K562 (cell line): ENCODE data around the gene COX7A1. TPM values are rescaled to one million over a fixed set of nuclear protein-coding genes. Genes with fewer than 3 reads are reported as not detected.
A peak's percentile ranks its signal among the peaks of the same experiment; 100 is the strongest.

Experiments used
- ATF6 ChIP-seq: sonication (generic); formaldehyde crosslinking; IDR thresholded peaks from 2 replicates; pipeline ENCODE4 v1.4.0; 2020; ENCODE audit warnings: mild to moderate bottlenecking, missing genetic modification reagents
- CBX1 ChIP-seq: sonication (generic); IDR thresholded peaks from 2 replicates; pipeline ENCODE4 v1.6.1; 2016; ENCODE audit warnings: antibody characterized with exemption, low read depth, mild to moderate bottlenecking
- ETV1 ChIP-seq: fragments of 450-650 bp; conservative IDR thresholded peaks from 2 replicates; pipeline ENCODE4 v1.6.1; 2016; ENCODE audit warnings: missing genetic modification characterization, control low read depth, low read depth, missing compliant biosample characterization
- ETV5 ChIP-seq: sonication (generic); formaldehyde crosslinking; IDR thresholded peaks from 2 replicates; pipeline ENCODE4 v1.4.0; 2020; ENCODE audit warnings: low read depth, mild to moderate bottlenecking, missing genetic modification reagents
- FOXJ3 ChIP-seq: sonication (generic); formaldehyde crosslinking; IDR thresholded peaks from 2 replicates; pipeline ENCODE4 v1.4.0; 2020; ENCODE audit warnings: mild to moderate bottlenecking, missing genetic modification reagents
- GTF3C2 ChIP-seq: IDR thresholded peaks from 3 replicates; pipeline ENCODE4 v1.6.1; 2011; ENCODE audit warnings: borderline replicate concordance, mild to moderate bottlenecking, moderate library complexity; ENCODE audit not compliant: insufficient read length; ENCODE audit errors: extremely low read depth
- HOMEZ ChIP-seq: fragments of 250-450 bp; sonication (Bioruptor Pico); IDR thresholded peaks from 2 replicates; pipeline ENCODE4 v1.4.0; 2020; ENCODE audit warnings: mild to moderate bottlenecking, moderate library complexity
- MAX ChIP-seq: sonication (generic); formaldehyde crosslinking; IDR thresholded peaks from 2 replicates; pipeline ENCODE4 v1.9.0; 2022; ENCODE audit warnings: mild to moderate bottlenecking, missing genetic modification reagents
- MEF2A ChIP-seq: IDR thresholded peaks from 2 replicates; pipeline ENCODE4 v1.6.1; 2011; ENCODE audit warnings: low read depth, mild to moderate bottlenecking, low read length, moderate library complexity; ENCODE audit not compliant: control insufficient read depth
- NBN ChIP-seq: fragments of 450-650 bp; IDR thresholded peaks from 2 replicates; pipeline ENCODE4 v1.6.1; 2016; ENCODE audit warnings: low read depth, mild to moderate bottlenecking
- NONO ChIP-seq, 2 experiments: fragments of 200-400 bp in 1 of 2; fragments of 450-650 bp in 1 of 2; formaldehyde crosslinking in 1 of 2; IDR thresholded peaks; 2 replicates each; pipeline ENCODE4 v1.6.1; 2017; ENCODE audit warnings: low read depth in 2 of 2, mild to moderate bottlenecking in 2 of 2, moderate library complexity in 2 of 2, low read length in 1 of 2
- NR1H2 ChIP-seq: sonication (generic); formaldehyde crosslinking; IDR thresholded peaks from 2 replicates; pipeline ENCODE4 v1.4.0; 2020; ENCODE audit warnings: mild to moderate bottlenecking, missing genetic modification reagents
- POLR2H ChIP-seq: IDR thresholded peaks from 2 replicates; pipeline ENCODE4 v1.6.1; 2016; ENCODE audit warnings: missing genetic modification characterization, low read depth, mild to moderate bottlenecking, control low read depth, missing compliant biosample characterization, moderate library complexity
- RBM22 ChIP-seq: fragments of 200-400 bp; formaldehyde crosslinking; IDR thresholded peaks from 2 replicates; pipeline ENCODE4 v1.6.1; 2018; ENCODE audit warnings: low read length, low read depth; ENCODE audit not compliant: poor library complexity, severe bottlenecking
- SAFB ChIP-seq: fragments of 200-400 bp; formaldehyde crosslinking; IDR thresholded peaks from 2 replicates; pipeline ENCODE4 v1.6.1; 2017; ENCODE audit warnings: low read depth, low read length, borderline replicate concordance
- SETDB1 ChIP-seq: IDR thresholded peaks from one replicate; pipeline ENCODE4 v1.6.1; 2012; ENCODE audit warnings: low read length, control low read depth, inconsistent platforms
- STAT5A ChIP-seq: IDR thresholded peaks from 2 replicates; pipeline ENCODE4 v1.6.1; 2012; ENCODE audit warnings: low read length, inconsistent platforms, borderline replicate concordance
- TRIM24 ChIP-seq, 2 experiments: fragments of 450-650 bp; IDR thresholded peaks; 2 replicates each; pipeline ENCODE4 v1.6.1; 2016
- TSC22D4 ChIP-seq: fragments of 450-650 bp; IDR thresholded peaks from 2 replicates; pipeline ENCODE4 v1.6.1; 2016; ENCODE audit warnings: missing genetic modification characterization, missing biosample characterization, control low read depth
- U2AF1 ChIP-seq: fragments of 200-400 bp; formaldehyde crosslinking; optimal IDR thresholded peaks from 2 replicates; pipeline ENCODE3; 2017; ENCODE audit warnings: mild to moderate bottlenecking, low read depth, low read length, moderate library complexity
- ZNF764 ChIP-seq: fragments of 250-450 bp; sonication (Bioruptor Pico); IDR thresholded peaks from 2 replicates; pipeline ENCODE4 v1.4.0; 2020; ENCODE audit warnings: low read depth, mild to moderate bottlenecking, moderate library complexity
- polyA plus RNA-seq, 8 experiments: library from polyadenylated mRNA; depleted of rRNA in 4 of 8; stranded (reverse) in 5 of 8; unstranded in 3 of 8; fragments of >200 nt; fragmentation: Nextera tagmentation in 2 of 8; fragmentation: Illumina TruSeq in 1 of 8; extraction: Ambion mirVana in 2 of 8; extraction: Trizol in 1 of 8; gene quantifications; 2 replicates each; pipeline versions ENCODE4 v1.2.1 to v1.2.3, GENCODE V29; 2011 to 2014; ENCODE audit warnings: inconsistent platforms in 1 of 8, missing spikeins in 1 of 8
- total RNA-seq, 7 experiments: library from RNA; depleted of rRNA in 6 of 7; stranded (reverse); fragments of >200 nt in 6 of 7; fragmentation: Illumina TruSeq in 2 of 7; extraction: Trizol in 2 of 7; gene quantifications; 2 replicates each; pipeline versions ENCODE4 v1.2.1 to v1.2.3, GENCODE V29; 2011 to 2021; ENCODE audit warnings: low replicate concordance in 1 of 7

Gene COX7A1
- total and polyA plus RNA-seq, 9 of the 15 experiments (the other 6 are each of a cell fraction or from before 2014, with no cell fraction given): 0.08 TPM; not detected in 8

- TF ChIP-seq ATF6 (peak; percentile 57), NR1H2 (CRISPR knock-in tag) (no peak), STAT5A (no peak), CBX1 (peak; percentile 87), NBN (no peak), GTF3C2 (no peak), NONO (IDR thresholded peaks at IDR 0.05; ENCODE audit: low read depth in 2 of 2, low read length in 1 of 2) (peak in 1 of 2 experiments; percentile 64; a peak in 1 of 4 replicates), HOMEZ (CRISPR knock-in tag) (no peak), SETDB1 (no peak), TSC22D4 (no peak), ETV5 (CRISPR knock-in tag) (peak; percentile 81), SAFB (peak; percentile 57; the same call in 1 of the 2 replicates), ETV1 (peak; percentile 72; the same call in 1 of the 2 replicates), MAX (CRISPR knock-in tag) (peak; percentile 45; the same call in 1 of the 2 replicates), ZNF764 (CRISPR knock-in tag) (peak; percentile 55; the same call in 1 of the 2 replicates), MEF2A (no peak), FOXJ3 (CRISPR knock-in tag) (no peak), RBM22 (no peak), U2AF1 (peak; percentile 58), TRIM24 (IDR thresholded peaks at IDR 0.05) (no peak), POLR2H (peak; percentile 77; the same call in 1 of the 2 replicates)
Observed at GRCh38 chr19:36139473-36140303, 12.6 kb downstream of the COX7A1 start, which contains the start of gene CAPNS1 (continued).
